Endothelial cell (in vitro differentiated cells): ENCODE data around the gene ALDH2. TPM values are rescaled to one million over a fixed set of nuclear protein-coding genes. Genes with fewer than 3 reads are reported as not detected.

Experiments
- DNase-seq: peaks from one replicate; pipeline ENCODE4 v3.0.0; 2021; ENCODE audit warnings: low spot score
- H3K27ac Mint-ChIP-seq: one replicate; pipeline ENCODE4 v1.8.0; 2021; ENCODE audit warnings: mixed read lengths, inconsistent platforms; ENCODE audit not compliant: unreplicated experiment
- H3K27me3 Mint-ChIP-seq: one replicate; pipeline ENCODE4 v1.8.0; 2021; ENCODE audit warnings: mild to moderate bottlenecking, moderate library complexity, mixed read lengths, inconsistent platforms; ENCODE audit not compliant: unreplicated experiment
- H3K36me3 Mint-ChIP-seq: one replicate; pipeline ENCODE4 v1.8.0; 2021; ENCODE audit warnings: mild to moderate bottlenecking, low read depth, mixed read lengths, inconsistent platforms; ENCODE audit not compliant: unreplicated experiment
- H3K4me1 Mint-ChIP-seq: one replicate; pipeline ENCODE4 v1.8.0; 2021; ENCODE audit warnings: mild to moderate bottlenecking, mixed read lengths, inconsistent platforms; ENCODE audit not compliant: unreplicated experiment
- H3K4me3 Mint-ChIP-seq: one replicate; pipeline ENCODE4 v1.8.0; 2021; ENCODE audit warnings: mild to moderate bottlenecking, mixed read lengths, inconsistent platforms; ENCODE audit not compliant: unreplicated experiment
- H3K9me3 Mint-ChIP-seq: one replicate; pipeline ENCODE4 v1.8.0; 2021; ENCODE audit warnings: mixed read lengths, inconsistent platforms; ENCODE audit not compliant: unreplicated experiment
- total RNA-seq: library from RNA; stranded (reverse); fragmentation: NEBNext Ultra II Directional; extraction: Animal tissue kit (Norgen Biotek cat#: 25700); gene quantifications from one replicate; pipeline ENCODE4 v1.2.1, GENCODE V29; 2021; ENCODE audit not compliant: unreplicated experiment
- TF ChIP-seq, protein P1 (sequence below): fragments of 200-600 bp; sonication (generic); IDR thresholded peaks from one replicate; pipeline ENCODE4 v1.5.0; 2021; ENCODE audit warnings: antibody characterized with exemption; ENCODE audit not compliant: unreplicated experiment

Gene ALDH2
- total RNA-seq, 1 donor from 2014 or later, result 98.5 TPM

- Mint-ChIP-seq H3K4me3 (no peak overlapping the region), H3K4me1 (peaks cover 12% of the 10 kb centered on the region), H3K27ac (no peak overlapping the region), H3K36me3 (peaks cover 23% of the 10 kb centered on the region), H3K9me3 (no peaks in the 10 kb centered on the region), H3K27me3 (peaks cover 1% of the 10 kb centered on the region)
- no peak for DNase-seq
- TF ChIP-seq, protein P1, sequence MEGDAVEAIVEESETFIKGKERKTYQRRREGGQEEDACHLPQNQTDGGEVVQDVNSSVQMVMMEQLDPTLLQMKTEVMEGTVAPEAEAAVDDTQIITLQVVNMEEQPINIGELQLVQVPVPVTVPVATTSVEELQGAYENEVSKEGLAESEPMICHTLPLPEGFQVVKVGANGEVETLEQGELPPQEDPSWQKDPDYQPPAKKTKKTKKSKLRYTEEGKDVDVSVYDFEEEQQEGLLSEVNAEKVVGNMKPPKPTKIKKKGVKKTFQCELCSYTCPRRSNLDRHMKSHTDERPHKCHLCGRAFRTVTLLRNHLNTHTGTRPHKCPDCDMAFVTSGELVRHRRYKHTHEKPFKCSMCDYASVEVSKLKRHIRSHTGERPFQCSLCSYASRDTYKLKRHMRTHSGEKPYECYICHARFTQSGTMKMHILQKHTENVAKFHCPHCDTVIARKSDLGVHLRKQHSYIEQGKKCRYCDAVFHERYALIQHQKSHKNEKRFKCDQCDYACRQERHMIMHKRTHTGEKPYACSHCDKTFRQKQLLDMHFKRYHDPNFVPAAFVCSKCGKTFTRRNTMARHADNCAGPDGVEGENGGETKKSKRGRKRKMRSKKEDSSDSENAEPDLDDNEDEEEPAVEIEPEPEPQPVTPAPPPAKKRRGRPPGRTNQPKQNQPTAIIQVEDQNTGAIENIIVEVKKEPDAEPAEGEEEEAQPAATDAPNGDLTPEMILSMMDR, result no peak
These were observed 13.4 kb downstream of the ALDH2 start for GRCh38 chr12:111780166-111780565.

DNA sequence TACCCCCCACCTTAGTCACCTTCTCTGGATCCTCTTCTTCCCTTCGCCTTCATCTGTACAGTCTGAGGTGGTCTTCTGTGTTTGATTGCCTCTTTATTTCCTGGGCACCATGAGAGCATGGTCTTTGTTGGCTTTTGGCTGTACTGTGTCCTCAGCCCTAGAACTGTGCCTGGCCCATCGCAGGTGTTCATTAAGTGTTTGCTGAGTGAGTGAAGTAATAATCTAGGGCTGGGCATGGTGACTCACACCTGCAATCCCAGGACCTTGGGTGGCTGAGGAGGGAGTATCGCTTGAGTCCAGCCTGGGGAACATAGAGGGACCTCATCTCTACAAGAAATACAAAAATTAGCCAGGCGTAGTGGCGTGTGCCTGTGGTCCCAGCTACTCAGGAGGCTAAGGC, 13.9 kb downstream of the ALDH2 start:
- peaks cover 1% of the 10 kb centered on the region for H3K27me3 Mint-ChIP-seq
- no peaks in the 10 kb centered on the region for H3K9me3 Mint-ChIP-seq
- TF ChIP-seq, protein P1, result no peak
- no peak overlapping the region for H3K4me3 Mint-ChIP-seq
- H3K4me1 Mint-ChIP-seq, result peaks cover 8% of the 10 kb centered on the region
- DNase-seq, result no peak
- H3K27ac Mint-ChIP-seq, result no peak overlapping the region
- peaks cover 22% of the 10 kb centered on the region for H3K36me3 Mint-ChIP-seq

GRCh38 chr12:111781085-111781658, 14.4 kb downstream of the ALDH2 start:
- Mint-ChIP-seq H3K4me3 (no peak overlapping the region), H3K36me3 (peaks cover 25% of the 10 kb centered on the region), H3K27ac (no peak overlapping the region), H3K4me1 (peaks cover 2% of the 10 kb centered on the region), H3K27me3 (peaks cover 1% of the 10 kb centered on the region), H3K9me3 (no peaks in the 10 kb centered on the region)
- TF ChIP-seq, protein P1, result no peak
- no peak for DNase-seq

GRCh38 chr12:111783046-111783445, 16.3 kb downstream of the ALDH2 start:
- Mint-ChIP-seq H3K27ac (no peak overlapping the region), H3K4me1 (no peaks in the 10 kb centered on the region), H3K27me3 (peaks cover 3% of the 10 kb centered on the region), H3K36me3 (peaks cover 25% of the 10 kb centered on the region), H3K4me3 (no peak overlapping the region), H3K9me3 (no peaks in the 10 kb centered on the region)
- DNase-seq, result no peak
- TF ChIP-seq, protein P1, result no peak

DNA sequence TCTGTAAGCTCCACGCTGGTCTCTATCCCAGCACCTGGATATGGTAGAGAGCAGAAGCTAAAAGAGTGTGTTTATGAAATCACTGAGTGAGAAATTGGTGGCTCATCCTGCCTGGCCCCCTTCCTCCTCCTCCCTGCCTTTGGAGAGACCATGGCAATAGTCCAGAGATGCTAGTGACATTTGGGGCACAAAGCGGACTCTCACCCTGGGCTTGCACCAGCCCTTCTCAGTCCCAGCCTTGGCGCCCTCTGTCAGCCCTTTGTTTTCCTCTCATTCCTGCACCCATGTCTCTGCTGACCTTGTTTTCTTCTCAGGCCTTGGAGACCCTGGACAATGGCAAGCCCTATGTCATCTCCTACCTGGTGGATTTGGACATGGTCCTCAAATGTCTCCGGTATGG, 18.2 kb downstream of the ALDH2 start:
- TF ChIP-seq, protein P1, result no peak
- no peaks in the 10 kb centered on the region for H3K9me3 Mint-ChIP-seq
- H3K4me1 Mint-ChIP-seq, result no peaks in the 10 kb centered on the region
- no peak for DNase-seq
- H3K4me3 Mint-ChIP-seq, result no peak overlapping the region
- H3K36me3 Mint-ChIP-seq, result peaks cover 30% of the 10 kb centered on the region
- no peak overlapping the region for H3K27ac Mint-ChIP-seq
- peaks cover 3% of the 10 kb centered on the region for H3K27me3 Mint-ChIP-seq
